BJ (cell line): Measurements from ENCODE around the gene ZNF35. TPM values are rescaled to one million over a fixed set of nuclear protein-coding genes. Genes with fewer than 3 reads are reported as not detected.

Experiments used
- CTCF ChIA-PET: fragments of 350-600 bp; formaldehyde crosslinking; extraction: SDS; loops from one replicate; lab custom pipeline; 2021; ENCODE audit warnings: antibody characterized with exemption, inconsistent platforms; lab: Yijun Ruan, JAX
- POLR2A ChIA-PET: fragments of 300-600 bp; sonication (Branson Sonifier 250); formaldehyde crosslinking; extraction: SDS; loops from one replicate; lab custom pipeline; 2021; ENCODE audit warnings: antibody characterized with exemption; lab: Charles Lee
- DNase-seq: peaks from one replicate; pipeline ENCODE4 v3.0.0-alpha.2; 2011; ENCODE audit warnings: low read depth
- H3K27me3 ChIP-seq: 2 replicates; pipeline ENCODE4 v1.6.0; 2011; ENCODE audit warnings: low read length; ENCODE audit not compliant: control insufficient read depth, insufficient read depth
- H3K36me3 ChIP-seq: 2 replicates; pipeline ENCODE4 v1.5.1; 2011; ENCODE audit warnings: low read length; ENCODE audit not compliant: control insufficient read depth, insufficient read depth
- H3K4me3 ChIP-seq: 2 replicates; pipeline ENCODE4 v1.5.1; 2011; ENCODE audit warnings: low read depth, mild to moderate bottlenecking, control low read depth, low read length
- CTCF ChIP-seq: IDR thresholded peaks from 2 replicates; pipeline ENCODE4 v1.5.1; 2011; ENCODE audit warnings: low read depth, mild to moderate bottlenecking, control low read depth, inconsistent platforms, low read length, moderate library complexity; ENCODE audit not compliant: insufficient read depth
- polyA plus RNA-seq: library from polyadenylated mRNA; depleted of rRNA; stranded (reverse); fragments of >200 nt; gene quantifications from 2 replicates; pipeline ENCODE4 v1.2.3, GENCODE V29; 2011

ZNF35 gene
- polyA plus RNA-seq, 1 experiment = 4.7 TPM

GRCh38 chr3:44654039-44654438 is 5.5 kb downstream of the ZNF35 start:
- DNase-seq = no peak
- no peaks in the 10 kb centered on the region for H3K27me3 ChIP-seq
- POLR2A ChIA-PET = no interaction called here
- H3K36me3 ChIP-seq = peaks cover 30% of the 10 kb centered on the region
- TF ChIP-seq CTCF = no peak
- CTCF ChIA-PET = no interaction called here
- no peak overlapping the region for H3K4me3 ChIP-seq

- ChIA-PET CTCF (interaction anchor here (0.7 kb wide), 2 partner anchors 13 to 27 kb away, joined by 3 read pairs; no protein-coding TSS in a partner anchor), POLR2A (interaction anchor here (0.6 kb wide), 1 partner anchor 1372 kb away, joined by 3 read pairs; no protein-coding TSS in a partner anchor)
- peaks cover 14% of the 10 kb centered on the region for H3K36me3 ChIP-seq
- DNase-seq = no peak
- TF ChIP-seq CTCF = no peak
- H3K27me3 ChIP-seq = no peaks in the 10 kb centered on the region
- H3K4me3 ChIP-seq = no peak overlapping the region
These were observed 10.5 kb downstream of the ZNF35 start for GRCh38 chr3:44659015-44659414.

- H3K36me3 ChIP-seq = peaks cover 12% of the 10 kb centered on the region
- H3K4me3 ChIP-seq = no peak overlapping the region
- no peaks in the 10 kb centered on the region for H3K27me3 ChIP-seq
- ChIA-PET POLR2A (interaction anchor here (0.6 kb wide), 1 partner anchor 1372 kb away, joined by 3 read pairs; no protein-coding TSS in a partner anchor), CTCF (no interaction called here)
- DNase-seq = no peak
- TF ChIP-seq CTCF = no peak
These were observed 10.9 kb downstream of the ZNF35 start for GRCh38 chr3:44659434-44659833.

GRCh38 chr3:44661189-44661588 is 12.7 kb downstream of the ZNF35 start:
- CTCF ChIA-PET = no interaction called here
- peaks cover 12% of the 10 kb centered on the region for H3K36me3 ChIP-seq

GRCh38 chr3:44665173-44665572 is 16.6 kb downstream of the ZNF35 start:
- ChIA-PET POLR2A (no interaction called here), CTCF (no interaction called here)
- H3K36me3 ChIP-seq = peaks cover 4% of the 10 kb centered on the region
- DNase-seq = no peak
- TF ChIP-seq CTCF = no peak
- no peaks in the 10 kb centered on the region for H3K27me3 ChIP-seq
- H3K4me3 ChIP-seq = no peak overlapping the region

More at GRCh38 chr3:44661189-44661588, 12.7 kb downstream of the ZNF35 start:
- TF ChIP-seq CTCF = peak; percentile 21
- Histone ChIP-seq H3K4me3 (no peak overlapping the region), H3K27me3 (no peaks in the 10 kb centered on the region)
- no peak for DNase-seq
- POLR2A ChIA-PET = interaction anchor here (0.5 kb wide), 1 partner anchor 351 kb away, joined by 3 read pairs; no protein-coding TSS in a partner anchor
